ENCODE measurements around the gene MLXIP.

- TF ChIP-seq CTCF (IDR thresholded peaks at IDR 0.05; ENCODE audit: insufficient read depth, low read length, poor library complexity, severe bottlenecking): no peak
- no peak for TF ChIP-seq EZH2phosphoT487 (conservative IDR thresholded peaks at IDR 0.05; ENCODE audit: low read length)
Observed at GRCh38 chr12:122029620-122030423, 48.7 kb upstream of the MLXIP start.
